K562 (cell line): ENCODE results near the gene PRRC2B. TPM values are rescaled to one million over a fixed set of nuclear protein-coding genes. Genes with fewer than 3 reads are reported as not detected.

Experiments
- ATAC-seq: fragments of 200-7000 bp; cut with Tn5 transposase; 3 replicates; pipeline ENCODE4 v1.9.1; 2020; ENCODE audit warnings: moderate library complexity
- BruUV-seq: library from RNA; stranded (reverse); fragments of 400-500 nt; replicated peaks from 2 replicates; lab custom pipeline; 2021; lab: Mats Ljungman, UMichigan
- CTCF ChIA-PET: fragments of 300-600 bp; formaldehyde crosslinking; extraction: SDS; loops from one replicate; lab custom pipeline; 2021; ENCODE audit warnings: low intra/inter-chr PET ratio; lab: Yijun Ruan, JAX
- POLR2A ChIA-PET: fragments of 300-600, 350-650 bp; sonication (Branson Sonifier 250); formaldehyde crosslinking; extraction: SDS; loops from one replicate; lab custom pipeline; 2021; ENCODE audit warnings: antibody characterized with exemption, inconsistent platforms; lab: Yijun Ruan, JAX
- DNase-seq, 4 experiments: peaks; one replicate each; pipeline versions ENCODE4 v3.0.0 to v3.0.0-alpha.2; 2011 to 2018; ENCODE audit warnings: low spot score in 3 of 4, mixed read lengths in 3 of 4; ENCODE audit errors: extremely low read depth in 1 of 4
- FAIRE-seq: peaks from 2 replicates; lab custom pipeline; 2011; peaks lifted over from hg19 to GRCh38; lab: Jason Lieb, UNC
- H2AFZ ChIP-seq: 2 replicates; pipeline ENCODE4 v1.6.0; 2011; ENCODE audit warnings: low read depth, low read length, control low read depth, inconsistent platforms
- H3K27ac ChIP-seq: fragments of 200-600 bp; 3 replicates; pipeline ENCODE4 v1.8.0; 2011; ENCODE audit warnings: low read depth, mild to moderate bottlenecking, control low read depth, inconsistent platforms, low read length, moderate library complexity, mixed read lengths; ENCODE audit errors: extremely low read depth
- H3K27me3 ChIP-seq, 2 experiments: fragments of 300-600 bp in 1 of 2; 2 replicates in 1 of 2; 3 replicates in 1 of 2; pipeline versions ENCODE4 v1.6.0 to v1.8.0; 2011; ENCODE audit warnings: inconsistent platforms in 2 of 2, low read length in 2 of 2, mild to moderate bottlenecking in 1 of 2, mixed read lengths in 1 of 2, moderate library complexity in 1 of 2; ENCODE audit not compliant: control insufficient read depth in 2 of 2, insufficient read depth in 2 of 2
- H3K36me3 ChIP-seq: fragments of 300-600 bp; 3 replicates; pipeline ENCODE4 v1.8.0; 2011; ENCODE audit warnings: mild to moderate bottlenecking, low read length, inconsistent platforms; ENCODE audit not compliant: control insufficient read depth, insufficient read depth
- H3K4me1 ChIP-seq, 2 experiments: fragments of 200-600 bp in 1 of 2; replicated peaks in 1 of 2; 2 replicates in 1 of 2; 3 replicates in 1 of 2; pipeline versions ENCODE4 v1.5.1 to v1.8.0; 2011; ENCODE audit warnings: inconsistent platforms in 2 of 2, low read length in 2 of 2, mild to moderate bottlenecking in 1 of 2, mixed read lengths in 1 of 2, moderate library complexity in 1 of 2; ENCODE audit not compliant: control insufficient read depth in 2 of 2, insufficient read depth in 2 of 2
- H3K4me2 ChIP-seq: 2 replicates; pipeline ENCODE4 v1.6.1; 2011; ENCODE audit warnings: low read length, control low read depth, inconsistent platforms, mixed read lengths; ENCODE audit not compliant: insufficient read depth
- H3K4me3 ChIP-seq: fragments of 200-600 bp; sonication (generic), shearing (Covaris generic); 2 replicates; pipeline ENCODE4 v1.5.1; 2016; ENCODE audit warnings: control low read depth, inconsistent platforms
- H3K79me2 ChIP-seq: fragments of 200-600 bp; 3 replicates; pipeline ENCODE4 v1.8.0; 2011; ENCODE audit warnings: low read length, inconsistent platforms; ENCODE audit not compliant: control insufficient read depth, insufficient read depth
- H3K9ac ChIP-seq, 2 experiments: 2 replicates each; pipeline versions ENCODE4 v1.6.0 to v1.6.1; 2011; ENCODE audit warnings: low read depth in 2 of 2, low read length in 2 of 2, control low read depth in 1 of 2, inconsistent platforms in 1 of 2, mild to moderate bottlenecking in 1 of 2, mixed read lengths in 1 of 2; ENCODE audit not compliant: insufficient read depth in 1 of 2
- H3K9me1 ChIP-seq: one replicate; pipeline ENCODE4 v1.6.0; 2011; ENCODE audit warnings: inconsistent platforms, mild to moderate bottlenecking, low read length, moderate library complexity; ENCODE audit not compliant: control insufficient read depth, insufficient read depth
- H3K9me3 ChIP-seq: replicated peaks from 2 replicates; pipeline ENCODE4 v1.5.1; 2011; ENCODE audit warnings: low read depth, low read length, inconsistent platforms; ENCODE audit not compliant: control insufficient read depth, insufficient read depth
- H4K20me1 ChIP-seq: replicated peaks from 2 replicates; pipeline ENCODE4 v1.6.1; 2011; ENCODE audit warnings: low read length, inconsistent platforms, mixed read lengths; ENCODE audit not compliant: control insufficient read depth, insufficient read depth
- AFF4 ChIP-seq: sonication (generic); formaldehyde crosslinking; IDR thresholded peaks from 2 replicates; pipeline ENCODE4 v1.8.0; 2023; ENCODE audit warnings: mild to moderate bottlenecking, missing genetic modification reagents
- BHLHE40 ChIP-seq: IDR thresholded peaks from 2 replicates; pipeline ENCODE4 v1.6.1; 2011; ENCODE audit warnings: low read length, improper control_type of control experiment
- BRD9 ChIP-seq: fragments of 450-650 bp; IDR thresholded peaks from 2 replicates; pipeline ENCODE4 v1.6.1; 2018; ENCODE audit warnings: low read depth; ENCODE audit not compliant: partially characterized antibody
- CREB3L1 ChIP-seq: fragments of 450-650 bp; IDR thresholded peaks from 2 replicates; pipeline ENCODE4 v1.6.1; 2014; ENCODE audit warnings: low read depth, mild to moderate bottlenecking, moderate library complexity, borderline replicate concordance
- FOXA1 ChIP-seq: fragments of 450-650 bp; IDR thresholded peaks from 2 replicates; pipeline ENCODE4 v1.6.1; 2016; ENCODE audit warnings: mild to moderate bottlenecking, borderline replicate concordance
- MBD2 ChIP-seq: sonication (generic); IDR thresholded peaks from 2 replicates; pipeline ENCODE4 v1.6.1; 2016; ENCODE audit warnings: low read depth, borderline replicate concordance
- NR2F6 ChIP-seq: fragments of 450-650 bp; formaldehyde crosslinking; IDR thresholded peaks from 2 replicates; pipeline ENCODE4 v1.4.0; 2020; ENCODE audit warnings: mild to moderate bottlenecking
- POLR2AphosphoS2 ChIP-seq: IDR thresholded peaks from 2 replicates; pipeline ENCODE4 v1.6.1; 2012; ENCODE audit warnings: low read length, improper control_type of control experiment
- POLR2G ChIP-seq: fragments of 200-400 bp; formaldehyde crosslinking; IDR thresholded peaks from 2 replicates; pipeline ENCODE4 v1.6.1; 2017; ENCODE audit warnings: low read depth, mild to moderate bottlenecking, antibody characterized with exemption, low read length, moderate library complexity
- RBFOX2 ChIP-seq: fragments of 200-400 bp; formaldehyde crosslinking; IDR thresholded peaks from 2 replicates; pipeline ENCODE4 v1.6.1; 2017; ENCODE audit warnings: low read depth, mild to moderate bottlenecking, low read length, moderate library complexity
- RBM34 ChIP-seq: fragments of 200-400 bp; formaldehyde crosslinking; IDR thresholded peaks from 2 replicates; pipeline ENCODE4 v1.6.1; 2018; ENCODE audit warnings: low read length, borderline replicate concordance; ENCODE audit not compliant: insufficient read depth
- TOE1 ChIP-seq, 2 experiments: fragments of 450-650 bp in 1 of 2; sonication (generic) in 1 of 2; formaldehyde crosslinking in 1 of 2; IDR thresholded peaks; 2 replicates each; pipeline versions ENCODE4 v1.7.1 to v1.8.0; 2016 to 2022; ENCODE audit warnings: borderline replicate concordance in 2 of 2, mild to moderate bottlenecking in 2 of 2, antibody characterized with exemption in 1 of 2, inconsistent platforms in 1 of 2, low read depth in 1 of 2, missing genetic modification reagents in 1 of 2, moderate library complexity in 1 of 2
- ZBED1 ChIP-seq: IDR thresholded peaks from 2 replicates; pipeline ENCODE4 v1.6.1; 2014
- WGBS: fragments of 100-300 bp; shearing (Covaris generic); methylation state at CpG from one replicate; pipeline ENCODE4 v1.1.6; 2016; ENCODE audit warnings: low coverage, mixed read lengths; ENCODE audit not compliant: insufficient coverage; ENCODE audit errors: missing lambda C conversion rate; 5-methylcytosine and 5-hydroxymethylcytosine counted together
- in situ Hi-C: fragments of 300-500 bp; cut with MboI; formaldehyde crosslinking; loops from 4 replicates; pipeline ENCODE4 v1.15.0; 2018; ENCODE audit warnings: inconsistent platforms, mixed read lengths
- intact Hi-C: fragments of 100-400 bp; cut with micrococcal nuclease; formaldehyde crosslinking; loops from 2 replicates; pipeline ENCODE4 v1.14.2; 2022
- polyA plus RNA-seq, 8 experiments: library from polyadenylated mRNA; depleted of rRNA in 4 of 8; stranded (reverse) in 5 of 8; unstranded in 3 of 8; fragments of >200 nt; fragmentation: Nextera tagmentation in 2 of 8; fragmentation: Illumina TruSeq in 1 of 8; extraction: Ambion mirVana in 2 of 8; extraction: Trizol in 1 of 8; gene quantifications; 2 replicates each; pipeline versions ENCODE4 v1.2.1 to v1.2.3, GENCODE V29; 2011 to 2014; ENCODE audit warnings: inconsistent platforms in 1 of 8, missing spikeins in 1 of 8
- total RNA-seq, 7 experiments: library from RNA; depleted of rRNA in 6 of 7; stranded (reverse); fragments of >200 nt in 6 of 7; fragmentation: Illumina TruSeq in 2 of 7; extraction: Trizol in 2 of 7; gene quantifications; 2 replicates each; pipeline versions ENCODE4 v1.2.1 to v1.2.3, GENCODE V29; 2011 to 2021; ENCODE audit warnings: low replicate concordance in 1 of 7
- TF ChIP-seq, protein P1 (sequence below): fragments of 450-650 bp; IDR thresholded peaks from 2 replicates; pipeline ENCODE4 v1.6.1; 2017; ENCODE audit warnings: mild to moderate bottlenecking, moderate library complexity

The PRRC2B gene
- total and polyA plus RNA-seq, 9 of the 15 experiments (the other 6 are each of a cell fraction or from before 2014, with no cell fraction given) = 0.34 to 125 (median 30.9) TPM

DNA sequence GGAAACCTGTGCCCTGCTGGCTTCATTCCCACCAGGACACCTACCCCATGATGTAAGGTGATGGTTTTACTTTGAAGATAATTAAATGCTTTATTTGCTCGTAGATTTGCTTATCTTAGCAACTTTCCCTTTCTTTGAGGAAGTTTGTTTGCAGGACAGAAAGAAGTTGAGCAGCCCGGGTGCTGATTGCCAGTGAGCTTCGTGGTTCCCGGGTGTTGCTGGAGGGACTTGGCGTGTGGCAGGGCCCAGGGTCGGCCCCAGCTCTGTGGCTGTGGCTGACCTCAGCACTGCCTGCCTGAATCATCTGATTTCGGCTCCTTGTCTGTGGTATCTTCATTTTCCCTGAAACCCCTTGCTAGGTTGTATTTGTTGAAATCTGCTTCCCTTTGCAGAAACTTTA is 117.5 kb downstream of the PRRC2B start:
- no peaks in the 10 kb centered on the region for H3K79me2 ChIP-seq
- no peaks in the 10 kb centered on the region for H3K9me3 ChIP-seq
- no peak overlapping the region for H3K4me3 ChIP-seq
- intact Hi-C loops = no loop called here
- 83% methylated on average over 7 of the region's 7 CpGs for WGBS
- no peaks in the 10 kb centered on the region for H3K27me3 ChIP-seq
- TF ChIP-seq MBD2 = no peak
- no peak for TF ChIP-seq TOE1 (IDR thresholded peaks at IDR 0.05; ENCODE audit: borderline replicate concordance)
- TF ChIP-seq TOE1 (CRISPR knock-in tag; IDR thresholded peaks at IDR 0.05; ENCODE audit: borderline replicate concordance, low read depth) = no peak
- TF ChIP-seq RBM34 = no peak
- TF ChIP-seq NR2F6 (CRISPR knock-in tag) = no peak
- no peak for TF ChIP-seq POLR2G
- TF ChIP-seq ZBED1 = no peak
- TF ChIP-seq, protein P1, sequence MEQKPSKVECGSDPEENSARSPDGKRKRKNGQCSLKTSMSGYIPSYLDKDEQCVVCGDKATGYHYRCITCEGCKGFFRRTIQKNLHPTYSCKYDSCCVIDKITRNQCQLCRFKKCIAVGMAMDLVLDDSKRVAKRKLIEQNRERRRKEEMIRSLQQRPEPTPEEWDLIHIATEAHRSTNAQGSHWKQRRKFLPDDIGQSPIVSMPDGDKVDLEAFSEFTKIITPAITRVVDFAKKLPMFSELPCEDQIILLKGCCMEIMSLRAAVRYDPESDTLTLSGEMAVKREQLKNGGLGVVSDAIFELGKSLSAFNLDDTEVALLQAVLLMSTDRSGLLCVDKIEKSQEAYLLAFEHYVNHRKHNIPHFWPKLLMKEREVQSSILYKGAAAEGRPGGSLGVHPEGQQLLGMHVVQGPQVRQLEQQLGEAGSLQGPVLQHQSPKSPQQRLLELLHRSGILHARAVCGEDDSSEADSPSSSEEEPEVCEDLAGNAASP = no peak
- no peak for TF ChIP-seq FOXA1
- no peak for TF ChIP-seq BRD9
- TF ChIP-seq CREB3L1 = no peak
- no peak for TF ChIP-seq AFF4 (CRISPR knock-in tag)
- TF ChIP-seq POLR2AphosphoS2 = no peak
- TF ChIP-seq BHLHE40 = no peak
- no peak for TF ChIP-seq RBFOX2
- CTCF ChIA-PET = no interaction called here
- no peaks in the 10 kb centered on the region for H3K4me1 ChIP-seq
- no TSS peak for BruUV-seq
- DNase-seq = no peak
- H3K9me1 ChIP-seq = no peaks in the 10 kb centered on the region
- H3K36me3 ChIP-seq = peaks cover 50% of the 10 kb centered on the region; the same call in 2 of the 3 replicates
- no peak for FAIRE-seq
- no peaks in the 10 kb centered on the region; the same call in 1 of the 2 replicates for H4K20me1 ChIP-seq
- no peak overlapping the region for H3K4me2 ChIP-seq
- no peak overlapping the region for H2AFZ ChIP-seq
- POLR2A ChIA-PET = interaction anchor here (1.3 to 1.5 kb wide), 3 partner anchors 8 to 12 kb away, joined by 4 to 7 read pairs (median 5); partner anchors contain the start of gene POMT1
- no peak overlapping the region for H3K27ac ChIP-seq
- no peak overlapping the region for H3K9ac ChIP-seq
- in situ Hi-C loops = loop anchor here (10.0 kb wide), 1 partner anchor 233 kb away; the partner anchor contains the start of gene RAPGEF1
- no peak for ATAC-seq
